ENCODE results near the gene ADCYAP1R1. TPM values are rescaled to one million over a fixed set of nuclear protein-coding genes. Genes with fewer than 3 reads are reported as not detected.
A peak's percentile ranks its signal among the peaks of the same experiment; 100 is the strongest.

Gene ADCYAP1R1
- total and polyA plus RNA-seq, 8 donors: 0.87 to 2.4 (median 1.4) TPM

GRCh38 chr7:31065840-31066239, 13.7 kb downstream of the ADCYAP1R1 start:
- DNase-seq: no peak
- Histone ChIP-seq H3K27me3 (no peaks in the 10 kb centered on the region), H3K9me3 (no peaks in the 10 kb centered on the region), H3K36me3 (no peaks in the 10 kb centered on the region), H3K27ac (no peak overlapping the region), H3K4me1 (no peaks in the 10 kb centered on the region), H3K4me3 (no peak overlapping the region)
- no peak for ATAC-seq
- TF ChIP-seq CTCF (IDR thresholded peaks at IDR 0.05): no peak
- intact Hi-C loops (cut with DNase I): no loop called here

GRCh38 chr7:31066516-31067130, 14.5 kb downstream of the ADCYAP1R1 start:
- Histone ChIP-seq H3K9me3 (no peaks in the 10 kb centered on the region), H3K27me3 (no peaks in the 10 kb centered on the region), H3K36me3 (no peaks in the 10 kb centered on the region), H3K4me3 (no peak overlapping the region), H3K4me1 (no peaks in the 10 kb centered on the region), H3K27ac (no peak overlapping the region)
- no peak for ATAC-seq
- no peak for TF ChIP-seq CTCF (IDR thresholded peaks at IDR 0.05)
- intact Hi-C loops (cut with DNase I): no loop called here
- peak in 1 of 4 donors; percentile 13 for DNase-seq

GRCh38 chr7:31067491-31067890, 15.4 kb downstream of the ADCYAP1R1 start:
- Histone ChIP-seq H3K27me3 (no peaks in the 10 kb centered on the region), H3K9me3 (no peaks in the 10 kb centered on the region), H3K36me3 (no peaks in the 10 kb centered on the region), H3K27ac (no peak overlapping the region), H3K4me1 (no peaks in the 10 kb centered on the region), H3K4me3 (no peak overlapping the region)
- DNase-seq (no peak), ATAC-seq (no peak)
- TF ChIP-seq CTCF (IDR thresholded peaks at IDR 0.05): no peak
- intact Hi-C loops (cut with DNase I): no loop called here

- no peak for TF ChIP-seq CTCF (IDR thresholded peaks at IDR 0.05)
- DNase-seq: no peak
- H3K4me1 ChIP-seq: no peaks in the 10 kb centered on the region
- H3K27ac ChIP-seq: no peak overlapping the region
- H3K27me3 ChIP-seq: no peaks in the 10 kb centered on the region
- intact Hi-C loops (cut with DNase I): no loop called here
- no peaks in the 10 kb centered on the region for H3K36me3 ChIP-seq
- no peaks in the 10 kb centered on the region for H3K9me3 ChIP-seq
- no peak for ATAC-seq
- H3K4me3 ChIP-seq: no peak overlapping the region
These were observed 16.0 kb downstream of the ADCYAP1R1 start for GRCh38 chr7:31068006-31068675.

- no peak overlapping the region for H3K4me3 ChIP-seq
- DNase-seq (no peak), ATAC-seq (no peak)
- H3K27ac ChIP-seq: no peak overlapping the region
- H3K9me3 ChIP-seq: no peaks in the 10 kb centered on the region
- no peaks in the 10 kb centered on the region for H3K27me3 ChIP-seq
- intact Hi-C loops (cut with DNase I): no loop called here
- no peak for TF ChIP-seq CTCF (IDR thresholded peaks at IDR 0.05)
- H3K36me3 ChIP-seq: no peaks in the 10 kb centered on the region
- H3K4me1 ChIP-seq: no peaks in the 10 kb centered on the region
These were observed 17.9 kb downstream of the ADCYAP1R1 start for GRCh38 chr7:31069860-31070555.
